Measurements from ENCODE around the gene RALGAPB. TPM values are rescaled to one million over a fixed set of nuclear protein-coding genes. Genes with fewer than 3 reads are reported as not detected.

Gene RALGAPB
- total RNA-seq, 1 donor from 2014 or later, result 35.7 TPM

- intact Hi-C loops (cut with DNase I), result no loop called here
- H3K4me1 ChIP-seq, result no peaks in the 10 kb centered on the region
- DNase-seq (no peak), ATAC-seq (no peak)
- no peak for TF ChIP-seq CTCF (IDR thresholded peaks at IDR 0.05)
- no peak overlapping the region for H3K27ac ChIP-seq
- H3K27me3 ChIP-seq (ENCODE audit: low read depth), result no peaks in the 10 kb centered on the region
- H3K36me3 ChIP-seq, result peaks cover 97% of the 10 kb centered on the region
- no peaks in the 10 kb centered on the region for H3K9me3 ChIP-seq
- no peak overlapping the region for H3K4me3 ChIP-seq
Observed at GRCh38 chr20:38554986-38555385, 82.3 kb downstream of the RALGAPB start.

- H3K27me3 ChIP-seq (ENCODE audit: low read depth), result no peaks in the 10 kb centered on the region
- TF ChIP-seq CTCF (IDR thresholded peaks at IDR 0.05), result no peak
- intact Hi-C loops (cut with DNase I), result no loop called here
- H3K4me3 ChIP-seq, result no peak overlapping the region
- no peaks in the 10 kb centered on the region for H3K4me1 ChIP-seq
- DNase-seq, result no peak
- no peak overlapping the region for H3K27ac ChIP-seq
- peaks cover 98% of the 10 kb centered on the region for H3K36me3 ChIP-seq
- ATAC-seq, result no peak
- H3K9me3 ChIP-seq, result no peaks in the 10 kb centered on the region
Observed at GRCh38 chr20:38555395-38555794, 82.8 kb downstream of the RALGAPB start.

- Histone ChIP-seq H3K4me1 (no peaks in the 10 kb centered on the region), H3K27ac (no peak overlapping the region), H3K9me3 (no peaks in the 10 kb centered on the region), H3K27me3 (ENCODE audit: low read depth) (no peaks in the 10 kb centered on the region), H3K4me3 (no peak overlapping the region), H3K36me3 (peaks cover 98% of the 10 kb centered on the region)
- intact Hi-C loops (cut with DNase I), result no loop called here
- no peak for TF ChIP-seq CTCF (IDR thresholded peaks at IDR 0.05)
- DNase-seq (no peak), ATAC-seq (no peak)
Observed at GRCh38 chr20:38557174-38557573, 84.5 kb downstream of the RALGAPB start.

GRCh38 chr20:38558596-38559360 lies 86.1 kb downstream of the RALGAPB start:
- TF ChIP-seq CTCF (IDR thresholded peaks at IDR 0.05), result no peak
- intact Hi-C loops (cut with DNase I), result no loop called here
- no peak for ATAC-seq
- no peaks in the 10 kb centered on the region for H3K27me3 ChIP-seq (ENCODE audit: low read depth)
- no peaks in the 10 kb centered on the region for H3K9me3 ChIP-seq
- H3K36me3 ChIP-seq, result peaks cover 98% of the 10 kb centered on the region
- no peaks in the 10 kb centered on the region for H3K4me1 ChIP-seq
- H3K27ac ChIP-seq, result no peak overlapping the region
- H3K4me3 ChIP-seq, result no peak overlapping the region
- no peak for DNase-seq

- H3K9me3 ChIP-seq, result no peaks in the 10 kb centered on the region
- no peak overlapping the region for H3K4me3 ChIP-seq
- ATAC-seq (no peak), DNase-seq (no peak)
- TF ChIP-seq CTCF (IDR thresholded peaks at IDR 0.05), result no peak
- H3K36me3 ChIP-seq, result peaks cover 96% of the 10 kb centered on the region
- no peaks in the 10 kb centered on the region for H3K27me3 ChIP-seq (ENCODE audit: low read depth)
- no peaks in the 10 kb centered on the region for H3K4me1 ChIP-seq
- no peak overlapping the region for H3K27ac ChIP-seq
- intact Hi-C loops (cut with DNase I), result no loop called here
Observed at GRCh38 chr20:38559764-38560163, 87.1 kb downstream of the RALGAPB start.

Measured in lower lobe of right lung (tissue), 2 donors.